WTC11 (cell line): ENCODE results near the gene FAM110C. TPM values are rescaled to one million over a fixed set of nuclear protein-coding genes. Genes with fewer than 3 reads are reported as not detected.

Experiments
- ATAC-seq: fragments of 200-7000 bp; cut with Tn5 transposase; 2 replicates; pipeline ENCODE4 v1.10.0; 2021; ENCODE audit warnings: mild to moderate bottlenecking, moderate library complexity
- CTCF ChIA-PET: fragments of 300-600 bp; sonication (Branson Sonifier 250); formaldehyde crosslinking; loops from one replicate; lab custom pipeline; 2021; ENCODE audit warnings: antibody characterized with exemption; lab: Charles Lee
- POLR2A ChIA-PET: fragments of 350-600 bp; sonication (Branson Sonifier 250); formaldehyde crosslinking; loops from one replicate; lab custom pipeline; 2021; ENCODE audit warnings: antibody characterized with exemption; lab: Charles Lee
- DNase-seq: peaks from one replicate; pipeline ENCODE4 v3.0.0; 2021; ENCODE audit warnings: low spot score
- H3K27ac Mint-ChIP-seq: 2 replicates; pipeline ENCODE4 v1.8.0; 2021; ENCODE audit warnings: mixed read lengths
- H3K27me3 Mint-ChIP-seq: 2 replicates; pipeline ENCODE4 v1.8.0; 2021; ENCODE audit warnings: low read depth, mild to moderate bottlenecking, moderate library complexity, mixed read lengths
- H3K36me3 Mint-ChIP-seq: 2 replicates; pipeline ENCODE4 v1.8.0; 2021; ENCODE audit warnings: mixed read lengths
- H3K4me1 Mint-ChIP-seq: 2 replicates; pipeline ENCODE4 v1.8.0; 2022; ENCODE audit warnings: mixed read lengths
- H3K4me3 Mint-ChIP-seq: 2 replicates; pipeline ENCODE4 v1.8.0; 2021; ENCODE audit warnings: mild to moderate bottlenecking, moderate library complexity, mixed read lengths
- H3K9me3 Mint-ChIP-seq: 2 replicates; pipeline ENCODE4 v1.8.0; 2021; ENCODE audit warnings: mixed read lengths
- ELF4 ChIP-seq: sonication (generic); formaldehyde crosslinking; IDR thresholded peaks from 2 replicates; pipeline ENCODE4 v1.8.1; 2022; ENCODE audit warnings: low read depth, mild to moderate bottlenecking, moderate library complexity, missing genetic modification reagents
- FOXJ3 ChIP-seq: sonication (generic); formaldehyde crosslinking; IDR thresholded peaks from 2 replicates; pipeline ENCODE4 v1.9.0; 2021; ENCODE audit warnings: missing genetic modification reagents, mild to moderate bottlenecking, borderline replicate concordance
- GRHL2 ChIP-seq: fragments of 250-450 bp; sonication (Bioruptor Pico); IDR thresholded peaks from 2 replicates; pipeline ENCODE4 v1.8.0; 2022; ENCODE audit warnings: mild to moderate bottlenecking, moderate library complexity; ENCODE audit not compliant: insufficient replicate concordance, severe bottlenecking
- HMGA2 ChIP-seq: fragments of 250-450 bp; sonication (Bioruptor Pico); IDR thresholded peaks from 2 replicates; pipeline ENCODE4 v1.4.0; 2021; ENCODE audit warnings: mild to moderate bottlenecking, moderate library complexity
- IRF2 ChIP-seq: sonication (generic); formaldehyde crosslinking; IDR thresholded peaks from 2 replicates; pipeline ENCODE4 v1.8.0; 2022; ENCODE audit warnings: low read depth, missing genetic modification reagents, borderline replicate concordance
- JUN ChIP-seq: sonication (generic); formaldehyde crosslinking; IDR thresholded peaks from 2 replicates; pipeline ENCODE4 v1.8.0; 2023; ENCODE audit warnings: mild to moderate bottlenecking, missing genetic modification reagents
- MXD4 ChIP-seq: fragments of 250-450 bp; sonication (Bioruptor Pico); IDR thresholded peaks from 2 replicates; pipeline ENCODE4 v1.8.0; 2021; ENCODE audit warnings: mild to moderate bottlenecking, moderate library complexity, borderline replicate concordance
- NFATC4 ChIP-seq: fragments of 250-450 bp; sonication (Bioruptor Pico); IDR thresholded peaks from 2 replicates; pipeline ENCODE4 v1.9.0; 2021; ENCODE audit warnings: mild to moderate bottlenecking
- NR1H2 ChIP-seq: sonication (generic); formaldehyde crosslinking; IDR thresholded peaks from 2 replicates; pipeline ENCODE4 v1.9.0; 2021; ENCODE audit warnings: mild to moderate bottlenecking, moderate library complexity, missing genetic modification reagents
- PRRX2 ChIP-seq: fragments of 250-450 bp; sonication (Bioruptor Pico); IDR thresholded peaks from 2 replicates; pipeline ENCODE4 v1.8.0; 2021; ENCODE audit warnings: mild to moderate bottlenecking
- SMAD3 ChIP-seq: sonication (generic); formaldehyde crosslinking; IDR thresholded peaks from 2 replicates; pipeline ENCODE4 v1.8.0; 2022; ENCODE audit warnings: missing genetic modification reagents, mild to moderate bottlenecking, borderline replicate concordance
- SOX15 ChIP-seq: fragments of 250-450 bp; sonication (Bioruptor Pico); IDR thresholded peaks from 2 replicates; pipeline ENCODE4 v1.9.0; 2021; ENCODE audit warnings: mild to moderate bottlenecking
- TP53 ChIP-seq: sonication (generic); formaldehyde crosslinking; IDR thresholded peaks from 2 replicates; pipeline ENCODE4 v1.8.1; 2023; ENCODE audit warnings: mild to moderate bottlenecking, missing genetic modification reagents
- USF1 ChIP-seq: sonication (generic); formaldehyde crosslinking; IDR thresholded peaks from 2 replicates; pipeline ENCODE4 v1.8.0; 2022; ENCODE audit warnings: mild to moderate bottlenecking, missing genetic modification reagents
- ZBTB43 ChIP-seq: sonication (generic); formaldehyde crosslinking; IDR thresholded peaks from 2 replicates; pipeline ENCODE4 v1.8.1; 2023; ENCODE audit warnings: mild to moderate bottlenecking, missing genetic modification reagents
- ZNF263 ChIP-seq: sonication (generic); formaldehyde crosslinking; IDR thresholded peaks from 2 replicates; pipeline ENCODE4 v1.8.1; 2022; ENCODE audit warnings: low read depth, mild to moderate bottlenecking, moderate library complexity, missing genetic modification reagents
- ZNF317 ChIP-seq: sonication (generic); formaldehyde crosslinking; IDR thresholded peaks from 2 replicates; pipeline ENCODE4 v1.8.1; 2023; ENCODE audit warnings: low read depth, mild to moderate bottlenecking, moderate library complexity, missing genetic modification reagents, borderline replicate concordance
- total RNA-seq: library from RNA; stranded (reverse); gene quantifications from 3 replicates; pipeline ENCODE4 v1.2.3, GENCODE V29; 2021
- TF ChIP-seq, protein P1 (sequence below): sonication (generic); formaldehyde crosslinking; IDR thresholded peaks from 2 replicates; pipeline ENCODE4 v1.8.0; 2023; ENCODE audit warnings: mild to moderate bottlenecking, missing genetic modification reagents
- TF ChIP-seq, protein P2 (sequence below): fragments of 250-450 bp; sonication (Bioruptor Pico); IDR thresholded peaks from 2 replicates; pipeline ENCODE4 v1.9.0; 2021; ENCODE audit warnings: mild to moderate bottlenecking
- TF ChIP-seq, protein P3 (sequence below): sonication (generic); formaldehyde crosslinking; conservative IDR thresholded peaks from 2 replicates; pipeline ENCODE4 v1.8.1; 2022; ENCODE audit warnings: mild to moderate bottlenecking, missing genetic modification reagents

Gene FAM110C
- total RNA-seq, 1 experiment from 2014 or later, result 6.1 TPM

GRCh38 chr2:80378-80777, 34.1 kb upstream of the FAM110C start:
- DNase-seq (no peak), ATAC-seq (peak; percentile 94)
- POLR2A ChIA-PET, result no interaction called here
- CTCF ChIA-PET, result interaction anchor here (1.0 to 1.4 kb wide), 2 partner anchors 11 to 153 kb away, joined by 3 read pairs; no protein-coding TSS in a partner anchor
- Mint-ChIP-seq H3K4me3 (no peak overlapping the region), H3K27ac (0 out of 2 replicates have a peak overlapping the region, but pooled peaks have one; percentile 12), H3K4me1 (peaks cover 36% of the 10 kb centered on the region), H3K27me3 (no peaks in the 10 kb centered on the region; the same call in 1 of the 2 replicates), H3K9me3 (peaks cover 10% of the 10 kb centered on the region; the same call in 1 of the 2 replicates), H3K36me3 (no peaks in the 10 kb centered on the region; the same call in 1 of the 2 replicates)
- no peak for TF ChIP-seq MXD4 (CRISPR knock-in tag)
- TF ChIP-seq ZNF263 (CRISPR knock-in tag), result no peak
- no peak for TF ChIP-seq HMGA2 (CRISPR knock-in tag)
- no peak for TF ChIP-seq JUN (CRISPR knock-in tag)
- TF ChIP-seq, all 79 proteins: peak for 0

DNA sequence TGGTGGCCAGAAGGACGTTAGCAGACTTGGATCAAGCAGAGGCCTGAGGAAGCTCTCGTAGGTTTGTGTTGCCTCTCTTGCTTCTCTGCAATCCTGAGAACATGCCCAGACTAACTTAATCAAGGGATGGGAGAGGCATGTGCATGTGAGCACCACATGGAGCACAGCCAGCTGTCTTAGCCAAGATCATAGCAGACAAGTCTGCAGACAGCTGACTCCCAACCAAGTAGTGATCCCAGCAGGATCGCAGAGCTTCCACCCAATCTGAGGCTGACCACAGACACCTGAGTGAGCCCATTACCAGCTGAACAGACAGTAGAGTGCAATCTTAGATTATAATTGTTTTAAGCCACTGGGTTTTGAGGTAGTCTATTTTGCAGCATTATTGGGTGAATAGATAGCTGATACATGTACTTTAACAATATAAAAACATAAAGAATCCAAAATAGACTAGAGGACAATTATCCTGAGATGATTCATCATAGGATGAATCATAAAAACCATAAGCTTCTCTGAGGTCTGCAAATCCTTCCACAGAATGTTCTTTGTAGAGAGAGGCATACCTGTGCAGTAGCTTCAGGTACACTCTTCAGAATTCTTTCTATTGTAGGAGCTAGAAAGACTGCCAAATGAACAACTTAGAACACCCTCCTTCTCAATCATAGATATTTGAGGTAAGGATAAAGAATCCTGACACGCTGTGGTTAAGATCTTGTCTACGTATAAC, 25.2 kb upstream of the FAM110C start:
- ChIA-PET POLR2A (no interaction called here), CTCF (no interaction called here)
- no peak for TF ChIP-seq ZBTB43 (CRISPR knock-in tag)
- no peak for TF ChIP-seq FOXJ3 (CRISPR knock-in tag)
- TF ChIP-seq, protein P1, sequence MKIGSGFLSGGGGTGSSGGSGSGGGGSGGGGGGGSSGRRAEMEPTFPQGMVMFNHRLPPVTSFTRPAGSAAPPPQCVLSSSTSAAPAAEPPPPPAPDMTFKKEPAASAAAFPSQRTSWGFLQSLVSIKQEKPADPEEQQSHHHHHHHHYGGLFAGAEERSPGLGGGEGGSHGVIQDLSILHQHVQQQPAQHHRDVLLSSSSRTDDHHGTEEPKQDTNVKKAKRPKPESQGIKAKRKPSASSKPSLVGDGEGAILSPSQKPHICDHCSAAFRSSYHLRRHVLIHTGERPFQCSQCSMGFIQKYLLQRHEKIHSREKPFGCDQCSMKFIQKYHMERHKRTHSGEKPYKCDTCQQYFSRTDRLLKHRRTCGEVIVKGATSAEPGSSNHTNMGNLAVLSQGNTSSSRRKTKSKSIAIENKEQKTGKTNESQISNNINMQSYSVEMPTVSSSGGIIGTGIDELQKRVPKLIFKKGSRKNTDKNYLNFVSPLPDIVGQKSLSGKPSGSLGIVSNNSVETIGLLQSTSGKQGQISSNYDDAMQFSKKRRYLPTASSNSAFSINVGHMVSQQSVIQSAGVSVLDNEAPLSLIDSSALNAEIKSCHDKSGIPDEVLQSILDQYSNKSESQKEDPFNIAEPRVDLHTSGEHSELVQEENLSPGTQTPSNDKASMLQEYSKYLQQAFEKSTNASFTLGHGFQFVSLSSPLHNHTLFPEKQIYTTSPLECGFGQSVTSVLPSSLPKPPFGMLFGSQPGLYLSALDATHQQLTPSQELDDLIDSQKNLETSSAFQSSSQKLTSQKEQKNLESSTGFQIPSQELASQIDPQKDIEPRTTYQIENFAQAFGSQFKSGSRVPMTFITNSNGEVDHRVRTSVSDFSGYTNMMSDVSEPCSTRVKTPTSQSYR (CRISPR knock-in tag), result no peak
- no peak for TF ChIP-seq NR1H2 (CRISPR knock-in tag)
- no peak for TF ChIP-seq ELF4
- no peak for TF ChIP-seq IRF2
- TF ChIP-seq NFATC4, result no peak
- no peak for TF ChIP-seq GRHL2
- TF ChIP-seq USF1 (CRISPR knock-in tag), result no peak
- TF ChIP-seq SOX15, result no peak
- TF ChIP-seq, protein P2, sequence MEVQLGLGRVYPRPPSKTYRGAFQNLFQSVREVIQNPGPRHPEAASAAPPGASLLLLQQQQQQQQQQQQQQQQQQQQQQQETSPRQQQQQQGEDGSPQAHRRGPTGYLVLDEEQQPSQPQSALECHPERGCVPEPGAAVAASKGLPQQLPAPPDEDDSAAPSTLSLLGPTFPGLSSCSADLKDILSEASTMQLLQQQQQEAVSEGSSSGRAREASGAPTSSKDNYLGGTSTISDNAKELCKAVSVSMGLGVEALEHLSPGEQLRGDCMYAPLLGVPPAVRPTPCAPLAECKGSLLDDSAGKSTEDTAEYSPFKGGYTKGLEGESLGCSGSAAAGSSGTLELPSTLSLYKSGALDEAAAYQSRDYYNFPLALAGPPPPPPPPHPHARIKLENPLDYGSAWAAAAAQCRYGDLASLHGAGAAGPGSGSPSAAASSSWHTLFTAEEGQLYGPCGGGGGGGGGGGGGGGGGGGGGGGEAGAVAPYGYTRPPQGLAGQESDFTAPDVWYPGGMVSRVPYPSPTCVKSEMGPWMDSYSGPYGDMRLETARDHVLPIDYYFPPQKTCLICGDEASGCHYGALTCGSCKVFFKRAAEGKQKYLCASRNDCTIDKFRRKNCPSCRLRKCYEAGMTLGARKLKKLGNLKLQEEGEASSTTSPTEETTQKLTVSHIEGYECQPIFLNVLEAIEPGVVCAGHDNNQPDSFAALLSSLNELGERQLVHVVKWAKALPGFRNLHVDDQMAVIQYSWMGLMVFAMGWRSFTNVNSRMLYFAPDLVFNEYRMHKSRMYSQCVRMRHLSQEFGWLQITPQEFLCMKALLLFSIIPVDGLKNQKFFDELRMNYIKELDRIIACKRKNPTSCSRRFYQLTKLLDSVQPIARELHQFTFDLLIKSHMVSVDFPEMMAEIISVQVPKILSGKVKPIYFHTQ, result no peak
- TF ChIP-seq, protein P3, sequence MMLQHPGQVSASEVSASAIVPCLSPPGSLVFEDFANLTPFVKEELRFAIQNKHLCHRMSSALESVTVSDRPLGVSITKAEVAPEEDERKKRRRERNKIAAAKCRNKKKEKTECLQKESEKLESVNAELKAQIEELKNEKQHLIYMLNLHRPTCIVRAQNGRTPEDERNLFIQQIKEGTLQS (CRISPR knock-in tag), result no peak
- no peak for TF ChIP-seq TP53 (CRISPR knock-in tag)
- TF ChIP-seq ZNF317 (CRISPR knock-in tag), result no peak
- no peak for TF ChIP-seq PRRX2 (CRISPR knock-in tag)
- no peak for TF ChIP-seq SMAD3 (CRISPR knock-in tag)
- Mint-ChIP-seq H3K4me3 (no peak overlapping the region), H3K9me3 (peaks cover 1% of the 10 kb centered on the region; the same call in 1 of the 2 replicates), H3K4me1 (peaks cover 4% of the 10 kb centered on the region), H3K27me3 (peaks cover 6% of the 10 kb centered on the region), H3K36me3 (no peaks in the 10 kb centered on the region), H3K27ac (no peak overlapping the region)
- DNase-seq (no peak), ATAC-seq (no peak)
